HG03103 (cell line): ENCODE results near the gene C1QL4.

Experiments used
- ATAC-seq: cut with Tn5 transposase; IDR thresholded peaks from one replicate; pipeline ENCODE4 v1.9.1; 2021; ENCODE audit warnings: low read depth; ENCODE audit not compliant: unreplicated experiment

Gene C1QL4

GRCh38 chr12:49309386-49309785, 27.6 kb downstream of the C1QL4 start:
- no peak for ATAC-seq

- no peak for ATAC-seq
These were observed 31.1 kb downstream of the C1QL4 start for GRCh38 chr12:49305762-49306510.

GRCh38 chr12:49304161-49304560, 32.8 kb downstream of the C1QL4 start:
- ATAC-seq, result no peak

- ATAC-seq, result no peak
These were observed 35.2 kb downstream of the C1QL4 start for GRCh38 chr12:49301760-49302159.

- ATAC-seq, result no peak
These were observed 38.8 kb downstream of the C1QL4 start for GRCh38 chr12:49298160-49298559.

- ATAC-seq, result no peak
These were observed 39.3 kb downstream of the C1QL4 start for GRCh38 chr12:49297695-49298060.

GRCh38 chr12:49296836-49297694, 39.9 kb downstream of the C1QL4 start:
- no peak for ATAC-seq

- no peak for ATAC-seq
These were observed 40.8 kb downstream of the C1QL4 start for GRCh38 chr12:49296034-49296835.

- ATAC-seq, result no peak
These were observed 41.7 kb downstream of the C1QL4 start, which contains the start of gene PRPH for GRCh38 chr12:49295082-49295936. TSS of gene PRPH (plus strand) at chr12:49295147. CDS start at chr12:49295201, 54 bp downstream.

- ATAC-seq, result no peak
These were observed 42.2 kb downstream of the C1QL4 start for GRCh38 chr12:49294804-49295081.

- no peak for ATAC-seq
These were observed 42.7 kb downstream of the C1QL4 start for GRCh38 chr12:49294086-49294803.

- ATAC-seq, result no peak
These were observed 43.7 kb downstream of the C1QL4 start for GRCh38 chr12:49293056-49293956.

- no peak for ATAC-seq
These were observed 44.3 kb downstream of the C1QL4 start for GRCh38 chr12:49292729-49293055.

- ATAC-seq, result no peak
These were observed 47.9 kb downstream of the C1QL4 start for GRCh38 chr12:49288922-49289555.

- no peak for ATAC-seq
These were observed 48.6 kb downstream of the C1QL4 start for GRCh38 chr12:49288412-49288853.

GRCh38 chr12:49287876-49288275, 49.1 kb downstream of the C1QL4 start:
- ATAC-seq, result no peak

GRCh38 chr12:49284672-49285071, 52.3 kb downstream of the C1QL4 start:
- no peak for ATAC-seq
